PFSK-1 (cell line): Measurements from ENCODE around the gene OIT3.

Experiments used
- FOXP2 ChIP-seq: optimal IDR thresholded peaks from 2 replicates; pipeline ENCODE3; 2011; ENCODE audit warnings: borderline replicate concordance, control low read depth, inconsistent platforms; ENCODE audit not compliant: insufficient read depth; ENCODE audit errors: extremely low read length, extremely low read depth
- POLR2AphosphoS5 ChIP-seq: IDR thresholded peaks from 2 replicates; pipeline ENCODE4 v1.6.1; 2012; ENCODE audit warnings: low read depth, mild to moderate bottlenecking, control low read depth, low read length, moderate library complexity
- REST ChIP-seq, 2 experiments: IDR thresholded peaks; 2 replicates each; pipeline versions ENCODE4 v1.6.1 to v1.8.0; 2011 to 2012; ENCODE audit warnings: low read depth in 2 of 2, low read length in 2 of 2, control low read depth in 1 of 2, inconsistent platforms in 1 of 2, mild to moderate bottlenecking in 1 of 2, moderate library complexity in 1 of 2; ENCODE audit not compliant: insufficient read depth in 1 of 2
- SIN3A ChIP-seq: IDR thresholded peaks from 2 replicates; pipeline ENCODE4 v1.6.1; 2012; ENCODE audit warnings: mild to moderate bottlenecking, low read length, moderate library complexity, borderline replicate concordance; ENCODE audit not compliant: insufficient read depth
- TAF1 ChIP-seq: IDR thresholded peaks from 2 replicates; pipeline ENCODE4 v1.6.1; 2012; ENCODE audit warnings: low read length, control low read depth, borderline replicate concordance; ENCODE audit not compliant: insufficient read depth

GRCh38 chr10:72951760-72952159 is 58.2 kb downstream of the OIT3 start:
- TF ChIP-seq POLR2AphosphoS5, result no peak
- TF ChIP-seq FOXP2, result no peak
- no peak for TF ChIP-seq TAF1
- TF ChIP-seq REST (IDR thresholded peaks at IDR 0.05; ENCODE audit: insufficient read depth in 1 of 2, low read depth in 2 of 2, low read length in 2 of 2), result no peak
- TF ChIP-seq SIN3A, result no peak
